ENCODE measurements around the gene RRAGC.

DNA sequence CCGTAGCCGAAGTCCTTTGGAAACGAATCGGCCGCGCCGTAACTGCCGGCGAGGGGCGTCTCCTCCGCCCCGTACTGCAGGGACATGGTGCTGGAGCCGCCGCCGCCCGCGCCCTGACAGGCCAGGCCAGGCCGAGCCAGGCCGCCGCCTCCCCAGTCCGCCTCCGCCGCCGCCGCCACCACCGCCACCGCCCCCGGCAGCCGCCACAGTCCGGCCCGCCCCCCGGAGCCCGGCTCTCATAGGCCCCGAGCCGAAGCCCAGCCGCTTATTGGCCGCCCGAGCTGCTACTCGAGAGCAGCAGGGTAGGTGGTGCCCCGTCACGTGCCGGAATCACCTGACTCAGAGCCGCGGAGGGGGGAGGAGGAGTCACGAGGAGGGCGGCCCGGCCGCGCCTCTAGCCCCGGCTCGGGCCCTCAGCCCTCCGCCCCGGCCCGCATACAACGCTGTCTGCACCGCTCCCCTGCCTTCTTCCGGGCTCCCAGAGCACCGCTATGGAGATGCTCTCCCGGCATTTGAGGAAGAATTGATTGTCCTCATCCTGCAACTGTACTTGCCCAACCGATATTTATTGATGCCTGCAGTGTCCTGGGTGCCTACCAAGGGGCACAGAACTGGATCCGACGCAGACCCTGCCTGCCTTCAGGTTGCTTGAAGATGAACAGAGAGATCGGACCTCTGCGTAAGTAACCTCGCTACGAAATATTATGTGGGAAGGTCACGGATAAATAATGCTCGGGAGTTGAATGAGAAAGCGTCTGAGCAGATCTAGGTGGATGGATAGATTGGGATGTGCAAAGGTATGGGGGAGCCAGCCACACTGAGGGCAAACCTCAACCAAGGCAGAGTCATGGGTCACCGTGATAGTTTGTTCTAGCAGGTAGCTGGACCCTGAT, at the start of gene RRAGC:
- TF ChIP-seq, protein P1, sequence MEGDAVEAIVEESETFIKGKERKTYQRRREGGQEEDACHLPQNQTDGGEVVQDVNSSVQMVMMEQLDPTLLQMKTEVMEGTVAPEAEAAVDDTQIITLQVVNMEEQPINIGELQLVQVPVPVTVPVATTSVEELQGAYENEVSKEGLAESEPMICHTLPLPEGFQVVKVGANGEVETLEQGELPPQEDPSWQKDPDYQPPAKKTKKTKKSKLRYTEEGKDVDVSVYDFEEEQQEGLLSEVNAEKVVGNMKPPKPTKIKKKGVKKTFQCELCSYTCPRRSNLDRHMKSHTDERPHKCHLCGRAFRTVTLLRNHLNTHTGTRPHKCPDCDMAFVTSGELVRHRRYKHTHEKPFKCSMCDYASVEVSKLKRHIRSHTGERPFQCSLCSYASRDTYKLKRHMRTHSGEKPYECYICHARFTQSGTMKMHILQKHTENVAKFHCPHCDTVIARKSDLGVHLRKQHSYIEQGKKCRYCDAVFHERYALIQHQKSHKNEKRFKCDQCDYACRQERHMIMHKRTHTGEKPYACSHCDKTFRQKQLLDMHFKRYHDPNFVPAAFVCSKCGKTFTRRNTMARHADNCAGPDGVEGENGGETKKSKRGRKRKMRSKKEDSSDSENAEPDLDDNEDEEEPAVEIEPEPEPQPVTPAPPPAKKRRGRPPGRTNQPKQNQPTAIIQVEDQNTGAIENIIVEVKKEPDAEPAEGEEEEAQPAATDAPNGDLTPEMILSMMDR (conservative IDR thresholded peaks at IDR 0.05; ENCODE audit: low read length): no peak
- TF ChIP-seq EZH2phosphoT487 (IDR thresholded peaks at IDR 0.05; ENCODE audit: borderline replicate concordance): no peak

All from Loucy (cell line).